HepG2 (cell line): ENCODE data around the gene MYCBP2. TPM values are rescaled to one million over a fixed set of nuclear protein-coding genes. Genes with fewer than 3 reads are reported as not detected.

Source experiments
- ATF7-NPFF ChIP-seq: sonication (generic); formaldehyde crosslinking; IDR thresholded peaks from 2 replicates; pipeline ENCODE4 v1.8.1; 2023; ENCODE audit warnings: mild to moderate bottlenecking, low read depth, missing genetic modification reagents, moderate library complexity
- CENPT ChIP-seq: sonication (generic); formaldehyde crosslinking; IDR thresholded peaks from 2 replicates; pipeline ENCODE4 v1.8.0; 2022; ENCODE audit warnings: low read depth, mild to moderate bottlenecking, moderate library complexity, missing genetic modification reagents
- ELF1 ChIP-seq: sonication (generic); formaldehyde crosslinking; IDR thresholded peaks from 2 replicates; pipeline ENCODE4 v1.4.0; 2020; ENCODE audit warnings: missing genetic modification reagents
- FOXP4 ChIP-seq: sonication (generic); formaldehyde crosslinking; IDR thresholded peaks from 2 replicates; pipeline ENCODE4 v1.4.0; 2020; ENCODE audit warnings: missing genetic modification reagents
- HDAC2 ChIP-seq: sonication (generic); formaldehyde crosslinking; IDR thresholded peaks from 2 replicates; pipeline ENCODE4 v1.4.0; 2020; ENCODE audit warnings: missing genetic modification reagents
- HDAC6 ChIP-seq: fragments of 200-600 bp; sonication (generic); IDR thresholded peaks from 2 replicates; pipeline ENCODE4 v1.7.0; 2017; ENCODE audit warnings: mild to moderate bottlenecking, antibody characterized with exemption, low read length, low read depth
- HMG20B ChIP-seq: conservative IDR thresholded peaks from 2 replicates; pipeline ENCODE4 v1.6.1; 2016; ENCODE audit warnings: missing genetic modification reagents, missing compliant biosample characterization
- IRF2 ChIP-seq: IDR thresholded peaks from 2 replicates; pipeline ENCODE4 v1.6.1; 2018; ENCODE audit warnings: missing genetic modification reagents, missing compliant biosample characterization
- KDM3A ChIP-seq: IDR thresholded peaks from 2 replicates; pipeline ENCODE4 v1.6.1; 2018; ENCODE audit warnings: low read depth, missing compliant biosample characterization
- NCOA1 ChIP-seq: sonication (generic); formaldehyde crosslinking; IDR thresholded peaks from 2 replicates; pipeline ENCODE4 v1.9.0; 2021; ENCODE audit warnings: missing genetic modification reagents
- POLR2G ChIP-seq: fragments of 200-400 bp; formaldehyde crosslinking; IDR thresholded peaks from 2 replicates; pipeline ENCODE4 v1.6.1; 2018; ENCODE audit warnings: mild to moderate bottlenecking, low read depth, low read length, moderate library complexity
- RBM39 ChIP-seq: fragments of 200-400 bp; formaldehyde crosslinking; IDR thresholded peaks from one replicate; pipeline ENCODE4 v1.6.1; 2018; ENCODE audit warnings: antibody characterized with exemption, mild to moderate bottlenecking, low read depth, low read length; ENCODE audit not compliant: poor library complexity, severe bottlenecking
- RFX5 ChIP-seq: IDR thresholded peaks from 2 replicates; pipeline ENCODE4 v1.6.1; 2011; ENCODE audit warnings: low read depth, low read length, improper control_type of control experiment
- SMAD3 ChIP-seq: sonication (generic); formaldehyde crosslinking; IDR thresholded peaks from 2 replicates; pipeline ENCODE4 v1.4.0; 2020; ENCODE audit warnings: missing genetic modification reagents
- TFAP4 ChIP-seq: sonication (generic); IDR thresholded peaks from 2 replicates; pipeline ENCODE4 v1.6.1; 2016; ENCODE audit warnings: low read depth, borderline replicate concordance
- ZBTB33 ChIP-seq: sonication (generic); formaldehyde crosslinking; IDR thresholded peaks from 2 replicates; pipeline ENCODE4 v1.4.0; 2020; ENCODE audit warnings: missing genetic modification reagents
- ZBTB42 ChIP-seq: sonication (generic); formaldehyde crosslinking; IDR thresholded peaks from 2 replicates; pipeline ENCODE4 v1.5.0; 2020; ENCODE audit warnings: mild to moderate bottlenecking, missing genetic modification reagents
- ZNF275 ChIP-seq: sonication (generic); formaldehyde crosslinking; IDR thresholded peaks from 2 replicates; pipeline ENCODE4 v1.8.0; 2022; ENCODE audit warnings: missing genetic modification reagents, mild to moderate bottlenecking, inconsistent platforms, borderline replicate concordance
- ZNF460 ChIP-seq: sonication (generic); formaldehyde crosslinking; IDR thresholded peaks from 2 replicates; pipeline ENCODE4 v1.5.1; 2020; ENCODE audit warnings: missing genetic modification reagents, mild to moderate bottlenecking, borderline replicate concordance
- polyA plus RNA-seq, 8 experiments: library from polyadenylated mRNA; depleted of rRNA in 3 of 8; stranded (reverse) in 7 of 8; unstranded in 1 of 8; fragments of >200 nt; fragmentation: Illumina TruSeq in 4 of 8; extraction: Trizol in 4 of 8; gene quantifications; 2 replicates each; pipeline versions ENCODE4 v1.2.1 to v1.2.3, GENCODE V29; 2011 to 2016; ENCODE audit warnings: low read depth in 4 of 8, missing spikeins in 1 of 8, mixed read lengths in 1 of 8; ENCODE audit not compliant: insufficient read depth in 1 of 8
- total RNA-seq, 5 experiments: library from RNA; depleted of rRNA; stranded (reverse); fragments of >200 nt; fragmentation: Illumina TruSeq; extraction: Trizol; gene quantifications; 2 replicates each; pipeline ENCODE4 v1.2.3, GENCODE V29; 2016; ENCODE audit warnings: low read depth in 1 of 5
- TF ChIP-seq, protein P1 (sequence below): sonication (generic); formaldehyde crosslinking; IDR thresholded peaks from 2 replicates; pipeline ENCODE4 v1.8.0; 2022; ENCODE audit warnings: mild to moderate bottlenecking, missing genetic modification reagents, moderate library complexity

The MYCBP2 gene
- total and polyA plus RNA-seq, 2 of the 13 experiments (the other 11 are each of a cell fraction or from before 2014, with no cell fraction given): 16.3 to 35.3 TPM

DNA sequence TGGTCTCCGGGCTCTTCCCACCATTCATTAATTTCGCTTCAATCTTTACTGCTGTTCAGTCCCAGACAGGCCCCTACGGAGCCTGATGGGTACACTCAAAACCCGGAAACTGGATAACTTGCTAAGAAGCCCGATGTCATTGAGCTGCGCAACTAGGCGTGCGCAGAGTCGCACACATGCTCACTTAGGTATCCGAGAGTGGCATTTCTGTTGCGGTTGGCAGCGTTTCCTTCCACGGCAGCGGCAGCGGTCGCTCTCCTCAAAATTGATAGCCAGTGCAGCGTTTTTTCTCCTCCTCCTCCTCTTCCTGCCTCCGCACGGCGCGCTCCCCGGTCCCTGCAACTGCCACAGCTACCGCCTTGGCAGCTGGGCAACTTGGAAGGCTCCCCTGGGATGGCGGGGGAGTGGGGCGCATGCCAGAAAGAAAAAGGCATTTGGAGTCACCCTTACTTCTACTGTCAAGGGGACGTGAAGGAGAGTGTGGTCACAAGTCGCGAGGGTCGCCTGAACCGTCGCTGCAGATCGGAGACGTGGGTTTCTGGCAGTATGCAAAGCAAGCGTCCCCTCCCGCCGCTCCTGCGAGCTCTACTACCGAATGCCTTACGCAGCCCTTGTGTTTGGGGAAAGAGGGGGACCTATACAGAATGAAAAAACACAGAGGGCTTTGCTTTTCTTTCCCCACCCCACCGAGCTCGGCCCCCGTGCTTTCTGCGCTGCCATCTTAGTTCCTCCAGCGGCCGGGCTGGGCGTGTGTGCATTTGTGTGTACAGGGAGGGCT is 2.4 kb upstream of the MYCBP2 start (continued):
- TF ChIP-seq FOXP4 (CRISPR knock-in tag): peak; percentile 42; the same call in 1 of the 2 replicates
- TF ChIP-seq HDAC6: no peak
- TF ChIP-seq, protein P1, sequence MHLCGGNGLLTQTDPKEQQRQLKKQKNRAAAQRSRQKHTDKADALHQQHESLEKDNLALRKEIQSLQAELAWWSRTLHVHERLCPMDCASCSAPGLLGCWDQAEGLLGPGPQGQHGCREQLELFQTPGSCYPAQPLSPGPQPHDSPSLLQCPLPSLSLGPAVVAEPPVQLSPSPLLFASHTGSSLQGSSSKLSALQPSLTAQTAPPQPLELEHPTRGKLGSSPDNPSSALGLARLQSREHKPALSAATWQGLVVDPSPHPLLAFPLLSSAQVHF: no peak
- no peak for TF ChIP-seq NCOA1 (CRISPR knock-in tag)
- peak; percentile 57; the same call in 1 of the 2 replicates for TF ChIP-seq POLR2G
- peak; percentile 73 for TF ChIP-seq IRF2
- TF ChIP-seq RBM39: no peak
- no peak for TF ChIP-seq ZNF460 (CRISPR knock-in tag)
- TF ChIP-seq KDM3A (CRISPR knock-in tag): 0 out of 2 replicates have a peak, but pooled peaks have one; percentile 59
- TF ChIP-seq HDAC2 (CRISPR knock-in tag): peak; percentile 61; the same call in 1 of the 2 replicates
- 0 out of 2 replicates have a peak, but pooled peaks have one; percentile 65 for TF ChIP-seq ATF7-NPFF (CRISPR knock-in tag)
- peak; percentile 60; the same call in 1 of the 2 replicates for TF ChIP-seq SMAD3 (CRISPR knock-in tag)
- TF ChIP-seq ELF1 (CRISPR knock-in tag): peak; percentile 41; the same call in 1 of the 2 replicates
- TF ChIP-seq TFAP4: no peak
- no peak for TF ChIP-seq HMG20B (CRISPR knock-in tag)
- TF ChIP-seq CENPT (CRISPR knock-in tag): no peak
- no peak for TF ChIP-seq RFX5
- TF ChIP-seq ZBTB42 (CRISPR knock-in tag): no peak
- TF ChIP-seq ZBTB33: no peak
- no peak; the same call in 1 of the 2 replicates for TF ChIP-seq ZNF275
